K562 (cell line): ENCODE measurements around the gene STK32C. TPM values are rescaled to one million over a fixed set of nuclear protein-coding genes. Genes with fewer than 3 reads are reported as not detected.

Experiments used
- ATAC-seq: fragments of 200-7000 bp; cut with Tn5 transposase; 3 replicates; pipeline ENCODE4 v1.9.1; 2020; ENCODE audit warnings: moderate library complexity
- BruUV-seq: library from RNA; stranded (reverse); fragments of 400-500 nt; replicated peaks from 2 replicates; lab custom pipeline; 2021; lab: Mats Ljungman, UMichigan
- CTCF ChIA-PET: fragments of 300-600 bp; formaldehyde crosslinking; extraction: SDS; loops from one replicate; lab custom pipeline; 2021; ENCODE audit warnings: low intra/inter-chr PET ratio; lab: Yijun Ruan, JAX
- POLR2A ChIA-PET: fragments of 300-600, 350-650 bp; sonication (Branson Sonifier 250); formaldehyde crosslinking; extraction: SDS; loops from one replicate; lab custom pipeline; 2021; ENCODE audit warnings: antibody characterized with exemption, inconsistent platforms; lab: Yijun Ruan, JAX
- DNase-seq, 4 experiments: peaks; one replicate each; pipeline versions ENCODE4 v3.0.0 to v3.0.0-alpha.2; 2011 to 2018; ENCODE audit warnings: low spot score in 3 of 4, mixed read lengths in 3 of 4; ENCODE audit errors: extremely low read depth in 1 of 4
- FAIRE-seq: peaks from 2 replicates; lab custom pipeline; 2011; peaks lifted over from hg19 to GRCh38; lab: Jason Lieb, UNC
- H2AFZ ChIP-seq: 2 replicates; pipeline ENCODE4 v1.6.0; 2011; ENCODE audit warnings: low read depth, low read length, control low read depth, inconsistent platforms
- H3K27ac ChIP-seq: fragments of 200-600 bp; 3 replicates; pipeline ENCODE4 v1.8.0; 2011; ENCODE audit warnings: low read depth, mild to moderate bottlenecking, control low read depth, inconsistent platforms, low read length, moderate library complexity, mixed read lengths; ENCODE audit errors: extremely low read depth
- H3K27me3 ChIP-seq, 2 experiments: fragments of 300-600 bp in 1 of 2; 2 replicates in 1 of 2; 3 replicates in 1 of 2; pipeline versions ENCODE4 v1.6.0 to v1.8.0; 2011; ENCODE audit warnings: inconsistent platforms in 2 of 2, low read length in 2 of 2, mild to moderate bottlenecking in 1 of 2, mixed read lengths in 1 of 2, moderate library complexity in 1 of 2; ENCODE audit not compliant: control insufficient read depth in 2 of 2, insufficient read depth in 2 of 2
- H3K36me3 ChIP-seq: fragments of 300-600 bp; 3 replicates; pipeline ENCODE4 v1.8.0; 2011; ENCODE audit warnings: mild to moderate bottlenecking, low read length, inconsistent platforms; ENCODE audit not compliant: control insufficient read depth, insufficient read depth
- H3K4me1 ChIP-seq, 2 experiments: fragments of 200-600 bp in 1 of 2; replicated peaks in 1 of 2; 2 replicates in 1 of 2; 3 replicates in 1 of 2; pipeline versions ENCODE4 v1.5.1 to v1.8.0; 2011; ENCODE audit warnings: inconsistent platforms in 2 of 2, low read length in 2 of 2, mild to moderate bottlenecking in 1 of 2, mixed read lengths in 1 of 2, moderate library complexity in 1 of 2; ENCODE audit not compliant: control insufficient read depth in 2 of 2, insufficient read depth in 2 of 2
- H3K4me2 ChIP-seq: 2 replicates; pipeline ENCODE4 v1.6.1; 2011; ENCODE audit warnings: low read length, control low read depth, inconsistent platforms, mixed read lengths; ENCODE audit not compliant: insufficient read depth
- H3K4me3 ChIP-seq: fragments of 200-600 bp; sonication (generic), shearing (Covaris generic); 2 replicates; pipeline ENCODE4 v1.5.1; 2016; ENCODE audit warnings: control low read depth, inconsistent platforms
- H3K79me2 ChIP-seq: fragments of 200-600 bp; 3 replicates; pipeline ENCODE4 v1.8.0; 2011; ENCODE audit warnings: low read length, inconsistent platforms; ENCODE audit not compliant: control insufficient read depth, insufficient read depth
- H3K9ac ChIP-seq, 2 experiments: 2 replicates each; pipeline versions ENCODE4 v1.6.0 to v1.6.1; 2011; ENCODE audit warnings: low read depth in 2 of 2, low read length in 2 of 2, control low read depth in 1 of 2, inconsistent platforms in 1 of 2, mild to moderate bottlenecking in 1 of 2, mixed read lengths in 1 of 2; ENCODE audit not compliant: insufficient read depth in 1 of 2
- H3K9me1 ChIP-seq: one replicate; pipeline ENCODE4 v1.6.0; 2011; ENCODE audit warnings: inconsistent platforms, mild to moderate bottlenecking, low read length, moderate library complexity; ENCODE audit not compliant: control insufficient read depth, insufficient read depth
- H3K9me3 ChIP-seq: replicated peaks from 2 replicates; pipeline ENCODE4 v1.5.1; 2011; ENCODE audit warnings: low read depth, low read length, inconsistent platforms; ENCODE audit not compliant: control insufficient read depth, insufficient read depth
- H4K20me1 ChIP-seq: replicated peaks from 2 replicates; pipeline ENCODE4 v1.6.1; 2011; ENCODE audit warnings: low read length, inconsistent platforms, mixed read lengths; ENCODE audit not compliant: control insufficient read depth, insufficient read depth
- AFF4 ChIP-seq: sonication (generic); formaldehyde crosslinking; IDR thresholded peaks from 2 replicates; pipeline ENCODE4 v1.8.0; 2023; ENCODE audit warnings: mild to moderate bottlenecking, missing genetic modification reagents
- CGGBP1 ChIP-seq: fragments of 250-450 bp; sonication (Bioruptor Pico); IDR thresholded peaks from 2 replicates; pipeline ENCODE4 v1.9.0; 2021; ENCODE audit warnings: mild to moderate bottlenecking
- E2F5 ChIP-seq: sonication (generic); formaldehyde crosslinking; IDR thresholded peaks from 2 replicates; pipeline ENCODE4 v1.8.0; 2022; ENCODE audit warnings: mild to moderate bottlenecking, missing genetic modification reagents
- ERF ChIP-seq: fragments of 450-650 bp; formaldehyde crosslinking; IDR thresholded peaks from 2 replicates; pipeline ENCODE4 v1.4.0; 2020; ENCODE audit warnings: mild to moderate bottlenecking, mixed read lengths
- FOXJ2 ChIP-seq: fragments of 200-800 bp; sonication (Bioruptor generic); IDR thresholded peaks from 2 replicates; pipeline ENCODE4 v1.6.1; 2016; ENCODE audit warnings: missing genetic modification characterization, missing compliant biosample characterization
- GABPB1 ChIP-seq: sonication (generic); formaldehyde crosslinking; IDR thresholded peaks from 2 replicates; pipeline ENCODE4 v1.8.0; 2022; ENCODE audit warnings: mild to moderate bottlenecking, missing genetic modification reagents
- KLF10 ChIP-seq: fragments of 250-450 bp; sonication (Bioruptor Pico); IDR thresholded peaks from 2 replicates; pipeline ENCODE4 v1.6.1; 2021; ENCODE audit warnings: matching md5 sums
- KLF6 ChIP-seq: fragments of 250-450 bp; sonication (Bioruptor Pico); IDR thresholded peaks from 2 replicates; pipeline ENCODE4 v1.4.0; 2020; ENCODE audit warnings: mild to moderate bottlenecking, moderate library complexity, borderline replicate concordance
- MAFF ChIP-seq: IDR thresholded peaks from 2 replicates; pipeline ENCODE4 v1.6.1; 2012; ENCODE audit warnings: low read length, improper control_type of control experiment
- MYNN ChIP-seq, 2 experiments: sonication (generic); formaldehyde crosslinking in 1 of 2; IDR thresholded peaks; 2 replicates each; pipeline versions ENCODE4 v1.5.0 to v1.6.1; 2016 to 2020; ENCODE audit warnings: antibody characterized with exemption in 1 of 2, missing genetic modification reagents in 1 of 2
- PHB ChIP-seq: fragments of 250-450 bp; sonication (Bioruptor Pico); IDR thresholded peaks from 2 replicates; pipeline ENCODE4 v1.5.0; 2021
- SMARCA4 ChIP-seq: fragments of 450-650 bp; IDR thresholded peaks from 2 replicates; pipeline ENCODE4 v1.6.1; 2016
- TAF9B ChIP-seq: fragments of 450-650 bp; IDR thresholded peaks from 2 replicates; pipeline ENCODE4 v1.6.1; 2018; ENCODE audit warnings: mild to moderate bottlenecking; ENCODE audit not compliant: partially characterized antibody
- TCF7 ChIP-seq: sonication (generic); IDR thresholded peaks from 2 replicates; pipeline ENCODE4 v1.6.1; 2016; ENCODE audit warnings: antibody characterized with exemption, borderline replicate concordance
- ZNF79 ChIP-seq: fragments of 250-450 bp; sonication (Bioruptor Pico); IDR thresholded peaks from 2 replicates; pipeline ENCODE4 v1.4.0; 2020; ENCODE audit warnings: low read depth, mild to moderate bottlenecking, moderate library complexity
- WGBS: fragments of 100-300 bp; shearing (Covaris generic); methylation state at CpG from one replicate; pipeline ENCODE4 v1.1.6; 2016; ENCODE audit warnings: low coverage, mixed read lengths; ENCODE audit not compliant: insufficient coverage; ENCODE audit errors: missing lambda C conversion rate; 5-methylcytosine and 5-hydroxymethylcytosine counted together
- in situ Hi-C: fragments of 300-500 bp; cut with MboI; formaldehyde crosslinking; loops from 4 replicates; pipeline ENCODE4 v1.15.0; 2018; ENCODE audit warnings: inconsistent platforms, mixed read lengths
- intact Hi-C: fragments of 100-400 bp; cut with micrococcal nuclease; formaldehyde crosslinking; loops from 2 replicates; pipeline ENCODE4 v1.14.2; 2022
- polyA plus RNA-seq, 8 experiments: library from polyadenylated mRNA; depleted of rRNA in 4 of 8; stranded (reverse) in 5 of 8; unstranded in 3 of 8; fragments of >200 nt; fragmentation: Nextera tagmentation in 2 of 8; fragmentation: Illumina TruSeq in 1 of 8; extraction: Ambion mirVana in 2 of 8; extraction: Trizol in 1 of 8; gene quantifications; 2 replicates each; pipeline versions ENCODE4 v1.2.1 to v1.2.3, GENCODE V29; 2011 to 2014; ENCODE audit warnings: inconsistent platforms in 1 of 8, missing spikeins in 1 of 8
- total RNA-seq, 7 experiments: library from RNA; depleted of rRNA in 6 of 7; stranded (reverse); fragments of >200 nt in 6 of 7; fragmentation: Illumina TruSeq in 2 of 7; extraction: Trizol in 2 of 7; gene quantifications; 2 replicates each; pipeline versions ENCODE4 v1.2.1 to v1.2.3, GENCODE V29; 2011 to 2021; ENCODE audit warnings: low replicate concordance in 1 of 7
- TF ChIP-seq, protein P1 (sequence below), 2 experiments: fragments of 150-350 bp in 1 of 2; IDR thresholded peaks; 2 replicates each; pipeline ENCODE4 v1.6.1; 2012 to 2016; ENCODE audit warnings: low read depth in 2 of 2, low read length in 2 of 2, mild to moderate bottlenecking in 1 of 2, moderate library complexity in 1 of 2

The STK32C gene
- total and polyA plus RNA-seq, 9 of the 15 experiments (the other 6 are each of a cell fraction or from before 2014, with no cell fraction given) = 1.5 to 20.9 (median 6.5) TPM

GRCh38 chr10:132212816-132213215 is 94.9 kb downstream of the STK32C start:
- Histone ChIP-seq H3K9me3 (no peaks in the 10 kb centered on the region), H3K4me3 (no peak overlapping the region), H3K27ac (no peak overlapping the region), H3K79me2 (no peaks in the 10 kb centered on the region), H3K4me2 (no peak overlapping the region), H4K20me1 (no peaks in the 10 kb centered on the region), H2AFZ (no peak overlapping the region), H3K9ac (no peak overlapping the region), H3K9me1 (no peaks in the 10 kb centered on the region), H3K27me3 (peaks cover 0 to 12% of the 10 kb centered on the region in 2 experiments; a peak in 2 of 5 replicates), H3K36me3 (no peaks in the 10 kb centered on the region), H3K4me1 (no peaks in the 10 kb centered on the region; a peak in 2 of 5 replicates)
- POLR2A ChIA-PET = no interaction called here
- CTCF ChIA-PET = no interaction called here
- ATAC-seq (no peak), DNase-seq (no peak), FAIRE-seq (no peak)
- WGBS = 3% methylated on average over 3 of the region's 9 CpGs
- intact Hi-C loops (no loop called here), in situ Hi-C loops (no loop called here)
- BruUV-seq = no TSS peak
- no peak for TF ChIP-seq KLF10
- TF ChIP-seq ERF (CRISPR knock-in tag) = no peak
- no peak for TF ChIP-seq CGGBP1 (CRISPR knock-in tag)
- no peak for TF ChIP-seq FOXJ2 (tag)
- no peak for TF ChIP-seq ZNF79 (CRISPR knock-in tag)
- no peak for TF ChIP-seq SMARCA4
- TF ChIP-seq PHB (CRISPR knock-in tag) = no peak
- TF ChIP-seq TCF7 = no peak
- no peak for TF ChIP-seq MAFF
- no peak for TF ChIP-seq MYNN (IDR thresholded peaks at IDR 0.05)
- no peak for TF ChIP-seq MYNN (CRISPR knock-in tag; IDR thresholded peaks at IDR 0.05)
- TF ChIP-seq AFF4 (CRISPR knock-in tag) = no peak
- TF ChIP-seq KLF6 = no peak
- no peak for TF ChIP-seq GABPB1 (CRISPR knock-in tag)
- TF ChIP-seq E2F5 (CRISPR knock-in tag) = no peak
- TF ChIP-seq, protein P1, sequence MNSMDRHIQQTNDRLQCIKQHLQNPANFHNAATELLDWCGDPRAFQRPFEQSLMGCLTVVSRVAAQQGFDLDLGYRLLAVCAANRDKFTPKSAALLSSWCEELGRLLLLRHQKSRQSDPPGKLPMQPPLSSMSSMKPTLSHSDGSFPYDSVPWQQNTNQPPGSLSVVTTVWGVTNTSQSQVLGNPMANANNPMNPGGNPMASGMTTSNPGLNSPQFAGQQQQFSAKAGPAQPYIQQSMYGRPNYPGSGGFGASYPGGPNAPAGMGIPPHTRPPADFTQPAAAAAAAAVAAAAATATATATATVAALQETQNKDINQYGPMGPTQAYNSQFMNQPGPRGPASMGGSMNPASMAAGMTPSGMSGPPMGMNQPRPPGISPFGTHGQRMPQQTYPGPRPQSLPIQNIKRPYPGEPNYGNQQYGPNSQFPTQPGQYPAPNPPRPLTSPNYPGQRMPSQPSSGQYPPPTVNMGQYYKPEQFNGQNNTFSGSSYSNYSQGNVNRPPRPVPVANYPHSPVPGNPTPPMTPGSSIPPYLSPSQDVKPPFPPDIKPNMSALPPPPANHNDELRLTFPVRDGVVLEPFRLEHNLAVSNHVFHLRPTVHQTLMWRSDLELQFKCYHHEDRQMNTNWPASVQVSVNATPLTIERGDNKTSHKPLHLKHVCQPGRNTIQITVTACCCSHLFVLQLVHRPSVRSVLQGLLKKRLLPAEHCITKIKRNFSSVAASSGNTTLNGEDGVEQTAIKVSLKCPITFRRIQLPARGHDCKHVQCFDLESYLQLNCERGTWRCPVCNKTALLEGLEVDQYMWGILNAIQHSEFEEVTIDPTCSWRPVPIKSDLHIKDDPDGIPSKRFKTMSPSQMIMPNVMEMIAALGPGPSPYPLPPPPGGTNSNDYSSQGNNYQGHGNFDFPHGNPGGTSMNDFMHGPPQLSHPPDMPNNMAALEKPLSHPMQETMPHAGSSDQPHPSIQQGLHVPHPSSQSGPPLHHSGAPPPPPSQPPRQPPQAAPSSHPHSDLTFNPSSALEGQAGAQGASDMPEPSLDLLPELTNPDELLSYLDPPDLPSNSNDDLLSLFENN (IDR thresholded peaks at IDR 0.05; ENCODE audit: low read depth in 2 of 2, low read length in 2 of 2) = no peak
- no peak for TF ChIP-seq TAF9B
